ENCODE measurements around the gene ATP6V1G2.
"Not testable (repeated sequence)": the region's sequence is repeated elsewhere in the genome, so short reads cannot be mapped to it uniquely, and the experiment has no call there.

Gene ATP6V1G2

GRCh38 chr6:31525932-31526591 is 20.3 kb downstream of the ATP6V1G2 start:
- no peak for DNase-seq

- no peak for DNase-seq
Measured at GRCh38 chr6:31525553-31525931, 20.9 kb downstream of the ATP6V1G2 start.

- no peak for DNase-seq
Measured at GRCh38 chr6:31521835-31522234, 24.6 kb downstream of the ATP6V1G2 start.

- DNase-seq = no peak
Measured at GRCh38 chr6:31513456-31514165, 32.8 kb downstream of the ATP6V1G2 start.

- DNase-seq = no peak
Measured at GRCh38 chr6:31510007-31510406, 36.4 kb downstream of the ATP6V1G2 start.

GRCh38 chr6:31509036-31509435 is 37.4 kb downstream of the ATP6V1G2 start:
- not testable (repeated sequence) for DNase-seq

GRCh38 chr6:31502586-31502985 is 43.8 kb downstream of the ATP6V1G2 start:
- DNase-seq = no peak

- not testable (repeated sequence) for DNase-seq
Measured at GRCh38 chr6:31499648-31500047, 46.8 kb downstream of the ATP6V1G2 start.

GRCh38 chr6:31498748-31499147 is 47.7 kb downstream of the ATP6V1G2 start:
- no peak for DNase-seq

- peak; percentile 82 for DNase-seq
Measured at GRCh38 chr6:31497531-31498476, 48.6 kb downstream of the ATP6V1G2 start, which contains the start of gene MICB. MICB (plus strand) TSS chr6:31498145; CDS start chr6:31498194, 49 bp downstream.

GRCh38 chr6:31496826-31497225 is 49.6 kb downstream of the ATP6V1G2 start:
- DNase-seq = not testable (repeated sequence)

- DNase-seq = no peak
Measured at GRCh38 chr6:31495580-31495979, 50.8 kb downstream of the ATP6V1G2 start.

Data from activated T-cell treated with anti-CD3 and anti-CD28 coated beads for 4 hours (primary cell).